HCT116 (cell line): ENCODE measurements around the gene DNM3. TPM values are rescaled to one million over a fixed set of nuclear protein-coding genes. Genes with fewer than 3 reads are reported as not detected.

Source experiments
- ATAC-seq: fragments of 200-7000 bp; cut with Tn5 transposase; 2 replicates; pipeline ENCODE4 v1.9.1; 2020; ENCODE audit warnings: mild to moderate bottlenecking, moderate library complexity
- BruUV-seq: library from RNA; stranded (reverse); fragments of 400-500 nt; replicated peaks from 2 replicates; lab custom pipeline; 2021; lab: Mats Ljungman, UMichigan
- CTCF ChIA-PET: fragments of 300-600 bp; sonication (Branson Sonifier 250); formaldehyde crosslinking; loops from one replicate; lab custom pipeline; 2021; ENCODE audit warnings: antibody characterized with exemption; lab: Charles Lee
- POLR2A ChIA-PET: fragments of 300-600, 350-600 bp; sonication (Branson Sonifier 250); formaldehyde crosslinking; loops from one replicate; lab custom pipeline; 2021; ENCODE audit warnings: antibody characterized with exemption; lab: Charles Lee
- RAD21 ChIA-PET, 2 experiments: fragments of 300-600 bp; sonication (Branson Sonifier 250); formaldehyde crosslinking; loops; one replicate each; lab custom pipeline; 2023; ENCODE audit warnings: low total read pairs in 2 of 2; ENCODE audit not compliant: uncharacterized antibody in 2 of 2, unreplicated experiment in 2 of 2, low non-redundant PET in 1 of 2; lab: Charles Lee
- DNase-seq: peaks from one replicate; pipeline ENCODE4 v3.0.0-alpha.2; 2010; ENCODE audit warnings: low read depth, low spot score
- H2AFZ ChIP-seq: fragments of 200-600 bp; shearing (Covaris generic), sonication (generic); 2 replicates; pipeline ENCODE4 v1.6.1; 2017; ENCODE audit warnings: low read depth, mixed run types, mixed read lengths, antibody characterized with exemption, low read length; ENCODE audit not compliant: poor library complexity, severe bottlenecking
- H3K27ac ChIP-seq: 2 replicates; pipeline ENCODE4 v1.5.1; 2012; ENCODE audit warnings: low read depth, low read length
- H3K27me3 ChIP-seq: fragments of 200-600 bp; sonication (generic); 2 replicates; pipeline ENCODE4 v1.6.1; 2016; ENCODE audit warnings: mixed run types, low read length, mixed read lengths; ENCODE audit not compliant: insufficient read depth
- H3K36me3 ChIP-seq, 2 experiments: fragments of 200-500 bp in 1 of 2; fragments of 200-600 bp in 1 of 2; sonication (Bioruptor generic) in 1 of 2; sonication (generic) in 1 of 2; 2 replicates each; pipeline versions ENCODE4 v1.5.1 to v1.6.1; 2014 to 2016; ENCODE audit warnings: low read length in 2 of 2, inconsistent platforms in 1 of 2, mixed read lengths in 1 of 2, mixed run types in 1 of 2; ENCODE audit not compliant: insufficient read depth in 2 of 2, control insufficient read depth in 1 of 2
- H3K4me1 ChIP-seq, 2 experiments: fragments of 200-600 bp in 1 of 2; sonication (generic) in 1 of 2; 2 replicates each; pipeline versions ENCODE4 v1.5.1 to v1.6.1; 2012 to 2017; ENCODE audit warnings: low read length in 2 of 2, inconsistent platforms in 1 of 2, mild to moderate bottlenecking in 1 of 2, mixed read lengths in 1 of 2, mixed run types in 1 of 2, moderate library complexity in 1 of 2; ENCODE audit not compliant: insufficient read depth in 2 of 2, control insufficient read depth in 1 of 2
- H3K4me2 ChIP-seq: fragments of 200-600 bp; sonication (generic); 2 replicates; pipeline ENCODE4 v1.6.1; 2017; ENCODE audit warnings: mixed run types, low read length, mixed read lengths
- H3K4me3 ChIP-seq, 2 experiments: fragments of 200-600 bp in 1 of 2; sonication (generic) in 1 of 2; replicated peaks in 1 of 2; 2 replicates each; pipeline ENCODE4 v1.5.1; 2011 to 2016; ENCODE audit warnings: low read length in 2 of 2, control low read depth in 1 of 2, low read depth in 1 of 2, mild to moderate bottlenecking in 1 of 2, mixed read lengths in 1 of 2, mixed run types in 1 of 2
- H3K79me2 ChIP-seq: fragments of 200-600 bp; sonication (generic); 2 replicates; pipeline ENCODE4 v1.6.1; 2017; ENCODE audit warnings: mild to moderate bottlenecking, mixed run types, low read length, moderate library complexity, mixed read lengths; ENCODE audit not compliant: insufficient read depth
- H3K9ac ChIP-seq: fragments of 200-600 bp; sonication (generic); 2 replicates; pipeline ENCODE4 v1.6.1; 2016; ENCODE audit warnings: low read length, mixed read lengths
- H3K9me2 ChIP-seq: fragments of 200-600 bp; sonication (generic), shearing (Covaris generic); 2 replicates; pipeline ENCODE4 v1.6.1; 2017; ENCODE audit warnings: mixed run types, mild to moderate bottlenecking, moderate library complexity; ENCODE audit not compliant: insufficient read depth
- H3K9me3 ChIP-seq, 2 experiments: fragments of 200-500 bp in 1 of 2; fragments of 200-600 bp in 1 of 2; sonication (Bioruptor generic) in 1 of 2; sonication (generic) in 1 of 2; 2 replicates each; pipeline ENCODE4 v1.6.1; 2014 to 2017; ENCODE audit warnings: low read length in 2 of 2, mixed read lengths in 2 of 2, inconsistent platforms in 1 of 2, low read depth in 1 of 2, mild to moderate bottlenecking in 1 of 2, mixed run types in 1 of 2, moderate library complexity in 1 of 2; ENCODE audit not compliant: control insufficient read depth in 1 of 2, insufficient read depth in 1 of 2
- H4K20me1 ChIP-seq: fragments of 200-600 bp; sonication (generic), shearing (Covaris generic); 2 replicates; pipeline ENCODE4 v1.6.1; 2017; ENCODE audit warnings: mixed run types, mild to moderate bottlenecking, moderate library complexity; ENCODE audit not compliant: insufficient read depth
- CBX3 ChIP-seq: IDR thresholded peaks from 2 replicates; pipeline ENCODE4 v1.6.1; 2012; ENCODE audit warnings: low read depth
- CEBPB ChIP-seq: IDR thresholded peaks from 2 replicates; pipeline ENCODE4 v1.6.1; 2012; ENCODE audit warnings: low read depth
- EGR1 ChIP-seq: IDR thresholded peaks from 2 replicates; pipeline ENCODE4 v1.6.1; 2012; ENCODE audit warnings: low read depth
- ELF1 ChIP-seq: IDR thresholded peaks from 2 replicates; pipeline ENCODE4 v1.6.1; 2012; ENCODE audit warnings: low read depth, borderline replicate concordance
- EZH2 ChIP-seq: fragments of 200-600 bp; sonication (generic); IDR thresholded peaks from 2 replicates; pipeline ENCODE4 v1.6.1; 2017; ENCODE audit warnings: antibody characterized with exemption, mixed run types
- EZH2phosphoT487 ChIP-seq: fragments of 200-600 bp; IDR thresholded peaks from 2 replicates; pipeline ENCODE4 v1.6.1; 2018; ENCODE audit warnings: antibody characterized with exemption, borderline replicate concordance
- FOSL1 ChIP-seq: IDR thresholded peaks from 2 replicates; pipeline ENCODE4 v1.6.1; 2012; ENCODE audit warnings: low read depth
- POLR2AphosphoS5 ChIP-seq: IDR thresholded peaks from 2 replicates; pipeline ENCODE4 v1.6.1; 2011; ENCODE audit warnings: mild to moderate bottlenecking, low read depth, low read length, moderate library complexity
- SIN3A ChIP-seq: IDR thresholded peaks from 2 replicates; pipeline ENCODE4 v1.6.1; 2012; ENCODE audit warnings: low read depth
- SP1 ChIP-seq: IDR thresholded peaks from 2 replicates; pipeline ENCODE4 v1.6.1; 2012; ENCODE audit warnings: low read depth
- SRF ChIP-seq: IDR thresholded peaks from 2 replicates; pipeline ENCODE4 v1.6.1; 2012; ENCODE audit warnings: low read depth
- TCF7L2 ChIP-seq: IDR thresholded peaks from 2 replicates; pipeline ENCODE4 v1.7.0; 2011; ENCODE audit warnings: borderline replicate concordance, inconsistent platforms; ENCODE audit not compliant: insufficient read depth, insufficient read length; ENCODE audit errors: extremely low read depth
- YY1 ChIP-seq: IDR thresholded peaks from 2 replicates; pipeline ENCODE4 v1.6.1; 2011; ENCODE audit warnings: low read length, low read depth, moderate library complexity, mild to moderate bottlenecking; ENCODE audit not compliant: insufficient replicate concordance; ENCODE audit errors: extremely low read depth
- intact Hi-C: fragments of 100-400 bp; cut with micrococcal nuclease; formaldehyde crosslinking; loops from 2 replicates; pipeline ENCODE4 v1.10.0; 2022
- total RNA-seq: library from RNA; stranded (reverse); gene quantifications from one replicate; pipeline ENCODE4 v1.2.1, GENCODE V29; 2021; ENCODE audit not compliant: unreplicated experiment
- TF ChIP-seq, protein P1 (sequence below): IDR thresholded peaks from 2 replicates; pipeline ENCODE4 v1.6.1; 2011; ENCODE audit warnings: mild to moderate bottlenecking, low read length, moderate library complexity; ENCODE audit not compliant: insufficient replicate concordance; ENCODE audit errors: extremely low read depth
- TF ChIP-seq, protein P2 (sequence below), 3 experiments: fragments of 200-600 bp in 1 of 3; sonication (generic) in 1 of 3; IDR thresholded peaks in 2 of 3; conservative IDR thresholded peaks in 1 of 3; 2 replicates each; pipeline ENCODE4 v1.5.1; 2012 to 2017; ENCODE audit warnings: low read depth in 2 of 3, low read length in 2 of 3, antibody characterized with exemption in 1 of 3, borderline replicate concordance in 1 of 3, control low read depth in 1 of 3, mild to moderate bottlenecking in 1 of 3, mixed read lengths in 1 of 3, mixed run types in 1 of 3, moderate library complexity in 1 of 3; ENCODE audit not compliant: insufficient read depth in 1 of 3
- TF ChIP-seq, protein P3 (sequence below): IDR thresholded peaks from 2 replicates; pipeline ENCODE4 v1.6.1; 2012
- TF ChIP-seq, protein P4 (sequence below): IDR thresholded peaks from 2 replicates; pipeline ENCODE4 v1.6.1; 2012; ENCODE audit warnings: low read depth
- TF ChIP-seq, protein P5 (sequence below): IDR thresholded peaks from 2 replicates; pipeline ENCODE4 v1.6.1; 2012

Gene DNM3
- total RNA-seq, 1 experiment from 2014 or later, result 3.1 TPM

DNA sequence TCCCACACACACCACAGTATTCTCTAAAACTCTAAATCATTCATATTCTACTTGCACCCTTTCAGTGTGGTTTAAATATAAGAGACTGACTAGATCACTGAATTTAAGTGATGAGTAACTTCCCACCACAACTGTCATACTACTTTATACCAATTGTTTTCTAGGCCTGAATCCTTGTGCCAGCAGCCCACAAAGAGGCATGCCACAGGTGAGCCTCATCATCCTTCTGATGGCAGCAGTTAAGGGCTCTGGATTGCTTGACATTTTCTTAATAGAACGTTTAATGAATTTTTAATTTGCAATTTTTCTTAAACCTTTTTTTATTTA lies 588.8 kb downstream of the DNM3 start:
- no peak for ATAC-seq
- no TSS peak for BruUV-seq
- RAD21 ChIA-PET, result no interaction called here
- Histone ChIP-seq H3K4me1 (no peaks in the 10 kb centered on the region), H3K9ac (no peak overlapping the region), H3K9me2 (no peaks in the 10 kb centered on the region), H3K9me3 (no peaks in the 10 kb centered on the region), H3K79me2 (no peaks in the 10 kb centered on the region), H4K20me1 (no peaks in the 10 kb centered on the region), H3K36me3 (no peaks in the 10 kb centered on the region), H3K4me3 (no peak overlapping the region), H3K27ac (no peak overlapping the region), H3K27me3 (no peaks in the 10 kb centered on the region), H2AFZ (no peak overlapping the region), H3K4me2 (no peak overlapping the region)
- intact Hi-C loops, result no loop called here
- POLR2A ChIA-PET, result no interaction called here
- CTCF ChIA-PET, result interaction anchor here (0.9 to 1.0 kb wide), 2 partner anchors 31 to 428 kb away, joined by 3 to 7 read pairs; no protein-coding TSS in a partner anchor
- no peak for TF ChIP-seq YY1
- no peak for TF ChIP-seq FOSL1
- TF ChIP-seq, protein P1, sequence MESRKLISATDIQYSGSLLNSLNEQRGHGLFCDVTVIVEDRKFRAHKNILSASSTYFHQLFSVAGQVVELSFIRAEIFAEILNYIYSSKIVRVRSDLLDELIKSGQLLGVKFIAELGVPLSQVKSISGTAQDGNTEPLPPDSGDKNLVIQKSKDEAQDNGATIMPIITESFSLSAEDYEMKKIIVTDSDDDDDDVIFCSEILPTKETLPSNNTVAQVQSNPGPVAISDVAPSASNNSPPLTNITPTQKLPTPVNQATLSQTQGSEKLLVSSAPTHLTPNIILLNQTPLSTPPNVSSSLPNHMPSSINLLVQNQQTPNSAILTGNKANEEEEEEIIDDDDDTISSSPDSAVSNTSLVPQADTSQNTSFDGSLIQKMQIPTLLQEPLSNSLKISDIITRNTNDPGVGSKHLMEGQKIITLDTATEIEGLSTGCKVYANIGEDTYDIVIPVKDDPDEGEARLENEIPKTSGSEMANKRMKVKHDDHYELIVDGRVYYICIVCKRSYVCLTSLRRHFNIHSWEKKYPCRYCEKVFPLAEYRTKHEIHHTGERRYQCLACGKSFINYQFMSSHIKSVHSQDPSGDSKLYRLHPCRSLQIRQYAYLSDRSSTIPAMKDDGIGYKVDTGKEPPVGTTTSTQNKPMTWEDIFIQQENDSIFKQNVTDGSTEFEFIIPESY, result no peak
- TF ChIP-seq TCF7L2, result no peak
- no peak for TF ChIP-seq EGR1
- no peak for TF ChIP-seq SIN3A
- no peak for TF ChIP-seq POLR2AphosphoS5
- TF ChIP-seq SP1, result no peak
- no peak for TF ChIP-seq CBX3
- no peak for TF ChIP-seq EZH2
- TF ChIP-seq, protein P2, sequence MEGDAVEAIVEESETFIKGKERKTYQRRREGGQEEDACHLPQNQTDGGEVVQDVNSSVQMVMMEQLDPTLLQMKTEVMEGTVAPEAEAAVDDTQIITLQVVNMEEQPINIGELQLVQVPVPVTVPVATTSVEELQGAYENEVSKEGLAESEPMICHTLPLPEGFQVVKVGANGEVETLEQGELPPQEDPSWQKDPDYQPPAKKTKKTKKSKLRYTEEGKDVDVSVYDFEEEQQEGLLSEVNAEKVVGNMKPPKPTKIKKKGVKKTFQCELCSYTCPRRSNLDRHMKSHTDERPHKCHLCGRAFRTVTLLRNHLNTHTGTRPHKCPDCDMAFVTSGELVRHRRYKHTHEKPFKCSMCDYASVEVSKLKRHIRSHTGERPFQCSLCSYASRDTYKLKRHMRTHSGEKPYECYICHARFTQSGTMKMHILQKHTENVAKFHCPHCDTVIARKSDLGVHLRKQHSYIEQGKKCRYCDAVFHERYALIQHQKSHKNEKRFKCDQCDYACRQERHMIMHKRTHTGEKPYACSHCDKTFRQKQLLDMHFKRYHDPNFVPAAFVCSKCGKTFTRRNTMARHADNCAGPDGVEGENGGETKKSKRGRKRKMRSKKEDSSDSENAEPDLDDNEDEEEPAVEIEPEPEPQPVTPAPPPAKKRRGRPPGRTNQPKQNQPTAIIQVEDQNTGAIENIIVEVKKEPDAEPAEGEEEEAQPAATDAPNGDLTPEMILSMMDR (IDR thresholded peaks at IDR 0.05 in 2 of 3, conservative IDR thresholded peaks at IDR 0.05 in 1 of 3; ENCODE audit: borderline replicate concordance in 1 of 3, insufficient read depth in 1 of 3, low read depth in 2 of 3, low read length in 2 of 3), result no peak
- TF ChIP-seq, protein P3, sequence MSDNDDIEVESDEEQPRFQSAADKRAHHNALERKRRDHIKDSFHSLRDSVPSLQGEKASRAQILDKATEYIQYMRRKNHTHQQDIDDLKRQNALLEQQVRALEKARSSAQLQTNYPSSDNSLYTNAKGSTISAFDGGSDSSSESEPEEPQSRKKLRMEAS, result no peak
- TF ChIP-seq, protein P4, sequence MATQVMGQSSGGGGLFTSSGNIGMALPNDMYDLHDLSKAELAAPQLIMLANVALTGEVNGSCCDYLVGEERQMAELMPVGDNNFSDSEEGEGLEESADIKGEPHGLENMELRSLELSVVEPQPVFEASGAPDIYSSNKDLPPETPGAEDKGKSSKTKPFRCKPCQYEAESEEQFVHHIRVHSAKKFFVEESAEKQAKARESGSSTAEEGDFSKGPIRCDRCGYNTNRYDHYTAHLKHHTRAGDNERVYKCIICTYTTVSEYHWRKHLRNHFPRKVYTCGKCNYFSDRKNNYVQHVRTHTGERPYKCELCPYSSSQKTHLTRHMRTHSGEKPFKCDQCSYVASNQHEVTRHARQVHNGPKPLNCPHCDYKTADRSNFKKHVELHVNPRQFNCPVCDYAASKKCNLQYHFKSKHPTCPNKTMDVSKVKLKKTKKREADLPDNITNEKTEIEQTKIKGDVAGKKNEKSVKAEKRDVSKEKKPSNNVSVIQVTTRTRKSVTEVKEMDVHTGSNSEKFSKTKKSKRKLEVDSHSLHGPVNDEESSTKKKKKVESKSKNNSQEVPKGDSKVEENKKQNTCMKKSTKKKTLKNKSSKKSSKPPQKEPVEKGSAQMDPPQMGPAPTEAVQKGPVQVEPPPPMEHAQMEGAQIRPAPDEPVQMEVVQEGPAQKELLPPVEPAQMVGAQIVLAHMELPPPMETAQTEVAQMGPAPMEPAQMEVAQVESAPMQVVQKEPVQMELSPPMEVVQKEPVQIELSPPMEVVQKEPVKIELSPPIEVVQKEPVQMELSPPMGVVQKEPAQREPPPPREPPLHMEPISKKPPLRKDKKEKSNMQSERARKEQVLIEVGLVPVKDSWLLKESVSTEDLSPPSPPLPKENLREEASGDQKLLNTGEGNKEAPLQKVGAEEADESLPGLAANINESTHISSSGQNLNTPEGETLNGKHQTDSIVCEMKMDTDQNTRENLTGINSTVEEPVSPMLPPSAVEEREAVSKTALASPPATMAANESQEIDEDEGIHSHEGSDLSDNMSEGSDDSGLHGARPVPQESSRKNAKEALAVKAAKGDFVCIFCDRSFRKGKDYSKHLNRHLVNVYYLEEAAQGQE, result no peak
- no peak for TF ChIP-seq CEBPB
- no peak for TF ChIP-seq ELF1
- TF ChIP-seq SRF, result no peak
- no peak for TF ChIP-seq EZH2phosphoT487
- TF ChIP-seq, protein P5, sequence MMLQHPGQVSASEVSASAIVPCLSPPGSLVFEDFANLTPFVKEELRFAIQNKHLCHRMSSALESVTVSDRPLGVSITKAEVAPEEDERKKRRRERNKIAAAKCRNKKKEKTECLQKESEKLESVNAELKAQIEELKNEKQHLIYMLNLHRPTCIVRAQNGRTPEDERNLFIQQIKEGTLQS, result no peak
- DNase-seq, result no peak
